ENCODE results near the gene TMEM52. TPM values are rescaled to one million over a fixed set of nuclear protein-coding genes. Genes with fewer than 3 reads are reported as not detected.
A peak's percentile ranks its signal among the peaks of the same experiment; 100 is the strongest.

The TMEM52 gene
- total RNA-seq, 1 donor from 2014 or later, result not detected

DNA sequence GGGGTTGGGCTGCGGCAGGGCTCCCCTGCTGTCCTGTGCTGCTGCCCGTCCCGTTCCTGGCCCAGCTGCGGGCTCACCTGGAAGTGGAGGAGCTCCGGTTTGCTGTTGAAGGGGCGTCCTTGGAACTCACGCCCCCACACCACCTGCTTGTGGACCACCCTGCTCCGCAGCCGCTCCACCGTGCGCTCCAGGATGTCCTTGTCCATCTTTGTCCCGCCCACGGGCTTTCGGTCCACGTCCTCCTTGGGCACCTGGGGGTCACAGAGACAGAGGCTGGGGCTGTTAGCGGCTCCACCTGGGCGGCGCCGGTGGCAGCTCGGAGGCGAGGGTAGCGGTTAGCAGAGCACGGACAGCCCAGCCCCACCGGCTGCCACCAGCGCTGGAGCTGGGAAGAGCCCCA lies 45.7 kb upstream of the TMEM52 start:
- Mint-ChIP-seq H3K4me3 (ENCODE audit: unreplicated experiment) (no peak overlapping the region), H3K36me3 (ENCODE audit: unreplicated experiment) (no peaks in the 10 kb centered on the region), H3K9me3 (ENCODE audit: unreplicated experiment) (no peaks in the 10 kb centered on the region), H3K4me1 (ENCODE audit: unreplicated experiment) (no peaks in the 10 kb centered on the region), H3K27ac (ENCODE audit: unreplicated experiment) (no peak overlapping the region), H3K27me3 (ENCODE audit: unreplicated experiment) (peaks cover 23% of the 10 kb centered on the region)
- no peak for DNase-seq (ENCODE audit: extremely low spot score, unreplicated experiment)
- TF ChIP-seq CTCF (IDR thresholded peaks at IDR 0.05), result no peak

DNA sequence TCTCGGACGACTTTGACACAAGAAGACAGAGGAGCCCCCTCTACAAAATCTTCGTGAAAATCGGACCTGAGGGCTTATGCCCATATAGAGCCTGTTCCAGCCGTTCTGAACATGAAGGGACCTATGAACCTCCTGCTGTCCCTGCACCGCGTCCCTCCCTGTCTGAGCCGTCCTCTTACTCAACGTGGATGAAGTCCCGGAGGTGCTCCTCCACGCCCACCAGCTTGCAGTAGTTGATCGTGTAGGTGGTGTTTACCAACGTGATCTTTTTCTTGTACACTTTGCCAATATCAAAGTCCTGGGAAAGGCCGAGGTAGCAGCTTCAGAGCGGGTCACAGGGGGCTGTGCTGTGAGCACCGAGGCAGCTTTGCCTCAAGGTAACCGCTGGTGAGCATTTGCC lies 44.5 kb upstream of the TMEM52 start:
- no peak overlapping the region for H3K4me3 Mint-ChIP-seq (ENCODE audit: unreplicated experiment)
- no peak overlapping the region for H3K27ac Mint-ChIP-seq (ENCODE audit: unreplicated experiment)
- no peaks in the 10 kb centered on the region for H3K9me3 Mint-ChIP-seq (ENCODE audit: unreplicated experiment)
- H3K27me3 Mint-ChIP-seq (ENCODE audit: unreplicated experiment), result peaks cover 30% of the 10 kb centered on the region
- no peaks in the 10 kb centered on the region for H3K4me1 Mint-ChIP-seq (ENCODE audit: unreplicated experiment)
- no peaks in the 10 kb centered on the region for H3K36me3 Mint-ChIP-seq (ENCODE audit: unreplicated experiment)
- no peak for DNase-seq (ENCODE audit: extremely low spot score, unreplicated experiment)
- no peak for TF ChIP-seq CTCF (IDR thresholded peaks at IDR 0.05)

GRCh38 chr1:1962752-1963151 lies 43.7 kb upstream of the TMEM52 start:
- H3K4me3 Mint-ChIP-seq (ENCODE audit: unreplicated experiment), result no peak overlapping the region
- peaks cover 35% of the 10 kb centered on the region for H3K27me3 Mint-ChIP-seq (ENCODE audit: unreplicated experiment)
- no peaks in the 10 kb centered on the region for H3K36me3 Mint-ChIP-seq (ENCODE audit: unreplicated experiment)
- DNase-seq (ENCODE audit: extremely low spot score, unreplicated experiment), result no peak
- H3K27ac Mint-ChIP-seq (ENCODE audit: unreplicated experiment), result no peak overlapping the region
- no peak for TF ChIP-seq CTCF (IDR thresholded peaks at IDR 0.05)
- no peaks in the 10 kb centered on the region for H3K4me1 Mint-ChIP-seq (ENCODE audit: unreplicated experiment)
- H3K9me3 Mint-ChIP-seq (ENCODE audit: unreplicated experiment), result no peaks in the 10 kb centered on the region

DNA sequence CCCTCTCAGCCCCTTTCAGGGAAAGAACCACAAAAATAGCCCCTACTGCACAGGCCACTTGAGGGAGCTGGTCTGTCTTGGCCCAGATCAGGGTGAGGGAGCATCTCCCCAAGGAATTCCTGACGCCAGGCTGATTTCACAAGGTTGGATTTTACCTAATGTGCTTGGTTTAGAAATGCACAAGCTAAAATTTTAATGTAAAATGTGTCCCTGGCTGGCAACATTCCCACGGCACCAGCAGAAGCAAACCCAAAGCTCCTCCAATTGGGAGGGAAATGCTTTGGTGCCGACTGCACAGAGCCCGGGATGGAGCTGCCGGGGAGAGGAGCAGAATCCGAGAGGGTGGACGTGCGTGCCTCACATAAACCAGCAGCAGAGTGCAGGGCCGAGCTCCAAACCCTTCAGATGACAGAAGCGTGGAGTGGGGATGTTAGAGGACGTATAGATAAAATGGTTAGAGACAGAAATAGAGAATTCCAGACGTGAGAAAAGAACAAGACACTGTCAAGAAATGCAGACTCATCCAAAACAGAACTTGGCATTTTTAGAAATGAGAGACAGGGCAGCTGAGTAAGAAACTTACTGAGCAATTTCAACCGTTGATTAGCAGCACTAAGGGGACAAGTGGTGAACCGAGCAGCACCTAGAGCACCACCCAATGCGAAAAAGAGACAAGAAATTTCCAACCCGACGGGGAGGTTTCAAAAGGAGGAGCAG lies 41.6 kb upstream of the TMEM52 start:
- no peak for DNase-seq (ENCODE audit: extremely low spot score, unreplicated experiment)
- no peak for TF ChIP-seq CTCF (IDR thresholded peaks at IDR 0.05)
- Mint-ChIP-seq H3K27me3 (ENCODE audit: unreplicated experiment) (peaks cover 35% of the 10 kb centered on the region), H3K9me3 (ENCODE audit: unreplicated experiment) (no peaks in the 10 kb centered on the region), H3K27ac (ENCODE audit: unreplicated experiment) (no peak overlapping the region), H3K36me3 (ENCODE audit: unreplicated experiment) (no peaks in the 10 kb centered on the region), H3K4me1 (ENCODE audit: unreplicated experiment) (no peaks in the 10 kb centered on the region), H3K4me3 (ENCODE audit: unreplicated experiment) (no peak overlapping the region)

DNA sequence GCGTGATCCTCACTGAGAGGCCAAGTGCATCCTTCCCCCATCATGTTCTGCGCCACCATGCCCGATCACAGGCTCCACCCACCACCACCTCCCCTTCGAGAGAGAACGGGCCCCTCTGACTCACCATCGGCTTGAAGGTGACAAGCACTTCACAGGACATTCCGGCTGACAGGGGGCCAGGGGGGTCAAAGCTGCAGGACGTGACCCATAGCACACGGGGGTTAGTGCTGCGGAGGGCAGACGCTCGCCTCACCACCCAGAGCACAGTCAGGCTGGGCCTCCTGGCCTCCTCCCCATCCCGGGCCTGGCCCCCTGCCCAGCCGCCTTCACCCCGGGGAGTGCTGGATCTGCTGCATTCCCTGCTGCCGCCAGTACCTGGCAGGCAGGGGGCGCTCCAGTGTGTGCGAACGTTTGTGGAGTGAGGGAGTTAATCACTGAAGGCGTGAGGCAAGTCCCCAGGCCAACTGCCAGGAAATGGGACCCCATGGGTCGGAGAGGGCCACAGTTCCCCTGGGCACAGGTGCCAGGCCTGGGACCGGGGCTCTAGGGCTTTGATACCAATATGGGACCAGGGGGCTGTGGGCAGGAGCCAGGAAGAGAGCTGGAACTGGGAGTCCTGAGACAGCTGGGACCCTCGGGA lies 40.9 kb upstream of the TMEM52 start:
- no peaks in the 10 kb centered on the region for H3K9me3 Mint-ChIP-seq (ENCODE audit: unreplicated experiment)
- no peaks in the 10 kb centered on the region for H3K4me1 Mint-ChIP-seq (ENCODE audit: unreplicated experiment)
- no peak for DNase-seq (ENCODE audit: extremely low spot score, unreplicated experiment)
- TF ChIP-seq CTCF (IDR thresholded peaks at IDR 0.05), result peak; percentile 70
- H3K4me3 Mint-ChIP-seq (ENCODE audit: unreplicated experiment), result no peak overlapping the region
- H3K36me3 Mint-ChIP-seq (ENCODE audit: unreplicated experiment), result no peaks in the 10 kb centered on the region
- H3K27me3 Mint-ChIP-seq (ENCODE audit: unreplicated experiment), result peaks cover 35% of the 10 kb centered on the region
- H3K27ac Mint-ChIP-seq (ENCODE audit: unreplicated experiment), result no peak overlapping the region

Data from osteocyte (in vitro differentiated cells).